Choroid plexus epithelial cell (primary cell): ENCODE results near the gene PATL2.
A peak's percentile ranks its signal among the peaks of the same experiment; 100 is the strongest.

Source experiments
- DNase-seq: peaks from one replicate; pipeline ENCODE4 v3.0.0-alpha.2; 2010; ENCODE audit warnings: low read depth
- H3K4me3 ChIP-seq: 2 replicates; pipeline ENCODE4 v1.5.1; 2011; ENCODE audit warnings: low read depth, mild to moderate bottlenecking, control low read depth, low read length, moderate library complexity
- TF ChIP-seq, protein P1 (sequence below): conservative IDR thresholded peaks from 2 replicates; pipeline ENCODE4 v1.5.1; 2011; ENCODE audit warnings: low read depth, mild to moderate bottlenecking, control low read depth, inconsistent platforms, low read length, moderate library complexity

Gene PATL2

GRCh38 chr15:44656298-44656697 is 54.8 kb downstream of the PATL2 start:
- no peak for DNase-seq
- TF ChIP-seq, protein P1, sequence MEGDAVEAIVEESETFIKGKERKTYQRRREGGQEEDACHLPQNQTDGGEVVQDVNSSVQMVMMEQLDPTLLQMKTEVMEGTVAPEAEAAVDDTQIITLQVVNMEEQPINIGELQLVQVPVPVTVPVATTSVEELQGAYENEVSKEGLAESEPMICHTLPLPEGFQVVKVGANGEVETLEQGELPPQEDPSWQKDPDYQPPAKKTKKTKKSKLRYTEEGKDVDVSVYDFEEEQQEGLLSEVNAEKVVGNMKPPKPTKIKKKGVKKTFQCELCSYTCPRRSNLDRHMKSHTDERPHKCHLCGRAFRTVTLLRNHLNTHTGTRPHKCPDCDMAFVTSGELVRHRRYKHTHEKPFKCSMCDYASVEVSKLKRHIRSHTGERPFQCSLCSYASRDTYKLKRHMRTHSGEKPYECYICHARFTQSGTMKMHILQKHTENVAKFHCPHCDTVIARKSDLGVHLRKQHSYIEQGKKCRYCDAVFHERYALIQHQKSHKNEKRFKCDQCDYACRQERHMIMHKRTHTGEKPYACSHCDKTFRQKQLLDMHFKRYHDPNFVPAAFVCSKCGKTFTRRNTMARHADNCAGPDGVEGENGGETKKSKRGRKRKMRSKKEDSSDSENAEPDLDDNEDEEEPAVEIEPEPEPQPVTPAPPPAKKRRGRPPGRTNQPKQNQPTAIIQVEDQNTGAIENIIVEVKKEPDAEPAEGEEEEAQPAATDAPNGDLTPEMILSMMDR = no peak
- H3K4me3 ChIP-seq = no peak overlapping the region

- DNase-seq = peak; percentile 16
- no peak overlapping the region for H3K4me3 ChIP-seq
- TF ChIP-seq, protein P1 = no peak
Observed at GRCh38 chr15:44654858-44655257, 56.3 kb downstream of the PATL2 start.

- H3K4me3 ChIP-seq = no peak overlapping the region
- no peak for DNase-seq
- TF ChIP-seq, protein P1 = no peak
Observed at GRCh38 chr15:44647637-44648036, 63.5 kb downstream of the PATL2 start.

GRCh38 chr15:44647036-44647435 is 64.1 kb downstream of the PATL2 start:
- TF ChIP-seq, protein P1 = no peak
- no peak for DNase-seq

GRCh38 chr15:44646460-44646859 is 64.7 kb downstream of the PATL2 start:
- TF ChIP-seq, protein P1 = no peak
- no peak for DNase-seq
- no peak overlapping the region for H3K4me3 ChIP-seq

More at GRCh38 chr15:44647036-44647435, 64.1 kb downstream of the PATL2 start:
- H3K4me3 ChIP-seq = no peak overlapping the region

DNA sequence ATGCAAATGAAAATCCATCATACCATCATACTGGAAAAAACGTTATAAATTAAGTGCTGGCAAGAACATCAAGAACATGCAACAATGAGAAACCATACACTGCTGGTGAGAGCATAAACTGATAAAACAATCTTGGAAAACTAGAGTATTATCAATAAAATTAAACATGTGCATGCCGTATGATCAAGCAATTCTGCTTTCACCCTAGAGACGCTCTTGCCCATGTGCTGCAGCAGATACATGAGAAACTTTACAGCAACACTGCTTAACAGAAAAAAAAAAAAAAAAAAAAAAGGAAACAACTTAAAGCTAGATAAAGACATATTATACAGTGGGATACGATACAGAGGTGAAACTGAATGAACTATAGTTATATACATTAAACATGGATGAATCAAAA is 69.5 kb downstream of the PATL2 start:
- TF ChIP-seq, protein P1 = no peak
- DNase-seq = no peak
- no peak overlapping the region for H3K4me3 ChIP-seq

GRCh38 chr15:44636976-44637375 is 74.1 kb downstream of the PATL2 start:
- no peak overlapping the region for H3K4me3 ChIP-seq
- TF ChIP-seq, protein P1 = no peak
- no peak for DNase-seq
